ENCODE data around the gene LALBA. TPM values are rescaled to one million over a fixed set of nuclear protein-coding genes. Genes with fewer than 3 reads are reported as not detected.
A peak's percentile ranks its signal among the peaks of the same experiment; 100 is the strongest.

LALBA gene
- total RNA-seq, 1 donor from 2014 or later = not detected

- Mint-ChIP-seq H3K4me1 (ENCODE audit: unreplicated experiment) (no peaks in the 10 kb centered on the region), H3K27me3 (ENCODE audit: unreplicated experiment) (peaks cover 2% of the 10 kb centered on the region), H3K27ac (ENCODE audit: unreplicated experiment) (no peak overlapping the region), H3K4me3 (ENCODE audit: unreplicated experiment) (no peak overlapping the region), H3K9me3 (ENCODE audit: unreplicated experiment) (peaks cover 21% of the 10 kb centered on the region), H3K36me3 (ENCODE audit: low read depth, unreplicated experiment) (peaks cover 7% of the 10 kb centered on the region)
- TF ChIP-seq CTCF (IDR thresholded peaks at IDR 0.05; ENCODE audit: unreplicated experiment) = no peak
- no peak for DNase-seq (ENCODE audit: low spot score)
Observed at GRCh38 chr12:48601013-48601756, 31.3 kb upstream of the LALBA start.

GRCh38 chr12:48600552-48600951 lies 30.7 kb upstream of the LALBA start:
- peaks cover 6% of the 10 kb centered on the region for H3K36me3 Mint-ChIP-seq (ENCODE audit: low read depth, unreplicated experiment)
- H3K27me3 Mint-ChIP-seq (ENCODE audit: unreplicated experiment) = peaks cover 2% of the 10 kb centered on the region
- no peak overlapping the region for H3K4me3 Mint-ChIP-seq (ENCODE audit: unreplicated experiment)
- no peak overlapping the region for H3K27ac Mint-ChIP-seq (ENCODE audit: unreplicated experiment)
- no peaks in the 10 kb centered on the region for H3K4me1 Mint-ChIP-seq (ENCODE audit: unreplicated experiment)
- H3K9me3 Mint-ChIP-seq (ENCODE audit: unreplicated experiment) = peaks cover 20% of the 10 kb centered on the region
- TF ChIP-seq CTCF (IDR thresholded peaks at IDR 0.05; ENCODE audit: unreplicated experiment) = no peak
- DNase-seq (ENCODE audit: low spot score) = no peak

GRCh38 chr12:48592591-48593086 lies 22.8 kb upstream of the LALBA start:
- peaks cover 15% of the 10 kb centered on the region for H3K4me1 Mint-ChIP-seq (ENCODE audit: unreplicated experiment)
- H3K36me3 Mint-ChIP-seq (ENCODE audit: low read depth, unreplicated experiment) = peaks cover 3% of the 10 kb centered on the region
- TF ChIP-seq CTCF (IDR thresholded peaks at IDR 0.05; ENCODE audit: unreplicated experiment) = no peak
- H3K27ac Mint-ChIP-seq (ENCODE audit: unreplicated experiment) = peak overlapping the region; percentile 78
- H3K9me3 Mint-ChIP-seq (ENCODE audit: unreplicated experiment) = no peaks in the 10 kb centered on the region
- no peak overlapping the region for H3K4me3 Mint-ChIP-seq (ENCODE audit: unreplicated experiment)
- no peak for DNase-seq (ENCODE audit: low spot score)
- H3K27me3 Mint-ChIP-seq (ENCODE audit: unreplicated experiment) = peaks cover 3% of the 10 kb centered on the region

GRCh38 chr12:48586361-48586760 lies 16.5 kb upstream of the LALBA start:
- peaks cover 5% of the 10 kb centered on the region for H3K27me3 Mint-ChIP-seq (ENCODE audit: unreplicated experiment)
- no peak for DNase-seq (ENCODE audit: low spot score)
- H3K4me3 Mint-ChIP-seq (ENCODE audit: unreplicated experiment) = no peak overlapping the region
- no peaks in the 10 kb centered on the region for H3K36me3 Mint-ChIP-seq (ENCODE audit: low read depth, unreplicated experiment)
- no peak for TF ChIP-seq CTCF (IDR thresholded peaks at IDR 0.05; ENCODE audit: unreplicated experiment)
- H3K27ac Mint-ChIP-seq (ENCODE audit: unreplicated experiment) = no peak overlapping the region
- no peaks in the 10 kb centered on the region for H3K9me3 Mint-ChIP-seq (ENCODE audit: unreplicated experiment)
- peaks cover 9% of the 10 kb centered on the region for H3K4me1 Mint-ChIP-seq (ENCODE audit: unreplicated experiment)

GRCh38 chr12:48583728-48584127 lies 13.9 kb upstream of the LALBA start:
- no peak for TF ChIP-seq CTCF (IDR thresholded peaks at IDR 0.05; ENCODE audit: unreplicated experiment)
- DNase-seq (ENCODE audit: low spot score) = no peak
- Mint-ChIP-seq H3K9me3 (ENCODE audit: unreplicated experiment) (no peaks in the 10 kb centered on the region), H3K4me1 (ENCODE audit: unreplicated experiment) (peaks cover 9% of the 10 kb centered on the region), H3K27me3 (ENCODE audit: unreplicated experiment) (peaks cover 3% of the 10 kb centered on the region), H3K36me3 (ENCODE audit: low read depth, unreplicated experiment) (no peaks in the 10 kb centered on the region), H3K27ac (ENCODE audit: unreplicated experiment) (no peak overlapping the region), H3K4me3 (ENCODE audit: unreplicated experiment) (no peak overlapping the region)
